ENCODE data around the gene UBE2E2.

The UBE2E2 gene

GRCh38 chr3:23448998-23449537, 245.9 kb downstream of the UBE2E2 start:
- no peaks in the 10 kb centered on the region for H3K36me3 ChIP-seq (ENCODE audit: insufficient read depth, low read length)
- H3K4me2 ChIP-seq (ENCODE audit: insufficient read depth, low read length) = no peak overlapping the region
- H3K27me3 ChIP-seq (ENCODE audit: insufficient read depth, low read length, poor library complexity) = no peaks in the 10 kb centered on the region
- H3K9ac ChIP-seq (ENCODE audit: low read depth, low read length) = no peak overlapping the region
- peaks cover 4% of the 10 kb centered on the region; the same call in 1 of the 2 replicates for H3K4me1 ChIP-seq (ENCODE audit: insufficient read depth, low read length)
- no peak overlapping the region for H3K4me3 ChIP-seq (ENCODE audit: low read depth in 1 of 2, low read length in 2 of 2)
- no peak for ATAC-seq (ENCODE audit: insufficient read depth, low read depth)
- no peak overlapping the region for H2AFZ ChIP-seq (ENCODE audit: low read depth, low read length)
- H4K20me1 ChIP-seq (ENCODE audit: insufficient read depth, low read length) = no peaks in the 10 kb centered on the region
- no peaks in the 10 kb centered on the region for H3K9me3 ChIP-seq (ENCODE audit: insufficient read depth, low read length, severe bottlenecking)
- H3K79me2 ChIP-seq (ENCODE audit: insufficient read depth, low read length) = no peaks in the 10 kb centered on the region
- DNase-seq = no peak
- no peak for TF ChIP-seq CTCF (IDR thresholded peaks at IDR 0.05; ENCODE audit: borderline replicate concordance, extremely low read depth, low read length, poor library complexity, severe bottlenecking)
- no peak for TF ChIP-seq EZH2 (IDR thresholded peaks at IDR 0.05; ENCODE audit: borderline replicate concordance, low read depth, low read length, severe bottlenecking)
- no peak overlapping the region for H3K27ac ChIP-seq (ENCODE audit: low read length)

GRCh38 chr3:23450051-23450450, 246.9 kb downstream of the UBE2E2 start:
- no peak overlapping the region for H3K27ac ChIP-seq (ENCODE audit: low read length)
- H3K9me3 ChIP-seq (ENCODE audit: insufficient read depth, low read length, severe bottlenecking) = no peaks in the 10 kb centered on the region
- peaks cover 4% of the 10 kb centered on the region; the same call in 1 of the 2 replicates for H3K4me1 ChIP-seq (ENCODE audit: insufficient read depth, low read length)
- TF ChIP-seq EZH2 (IDR thresholded peaks at IDR 0.05; ENCODE audit: borderline replicate concordance, low read depth, low read length, severe bottlenecking) (no peak), CTCF (IDR thresholded peaks at IDR 0.05; ENCODE audit: borderline replicate concordance, extremely low read depth, low read length, poor library complexity, severe bottlenecking) (no peak)
- DNase-seq (no peak), ATAC-seq (ENCODE audit: insufficient read depth, low read depth) (no peak)
- no peak overlapping the region for H3K4me2 ChIP-seq (ENCODE audit: insufficient read depth, low read length)
- H4K20me1 ChIP-seq (ENCODE audit: insufficient read depth, low read length) = no peaks in the 10 kb centered on the region
- H2AFZ ChIP-seq (ENCODE audit: low read depth, low read length) = no peak overlapping the region
- no peak overlapping the region for H3K9ac ChIP-seq (ENCODE audit: low read depth, low read length)
- no peak overlapping the region for H3K4me3 ChIP-seq (ENCODE audit: low read depth in 1 of 2, low read length in 2 of 2)
- no peaks in the 10 kb centered on the region for H3K79me2 ChIP-seq (ENCODE audit: insufficient read depth, low read length)
- H3K27me3 ChIP-seq (ENCODE audit: insufficient read depth, low read length, poor library complexity) = no peaks in the 10 kb centered on the region
- no peaks in the 10 kb centered on the region for H3K36me3 ChIP-seq (ENCODE audit: insufficient read depth, low read length)

GRCh38 chr3:23450806-23451205, 247.7 kb downstream of the UBE2E2 start:
- no peak for TF ChIP-seq EZH2 (IDR thresholded peaks at IDR 0.05; ENCODE audit: borderline replicate concordance, low read depth, low read length, severe bottlenecking)
- no peak for TF ChIP-seq CTCF (IDR thresholded peaks at IDR 0.05; ENCODE audit: borderline replicate concordance, extremely low read depth, low read length, poor library complexity, severe bottlenecking)
- no peak overlapping the region for H3K4me3 ChIP-seq (ENCODE audit: low read depth in 1 of 2, low read length in 2 of 2)
- H3K9me3 ChIP-seq (ENCODE audit: insufficient read depth, low read length, severe bottlenecking) = no peaks in the 10 kb centered on the region
- no peak overlapping the region for H3K27ac ChIP-seq (ENCODE audit: low read length)
- H2AFZ ChIP-seq (ENCODE audit: low read depth, low read length) = no peak overlapping the region
- no peak overlapping the region for H3K9ac ChIP-seq (ENCODE audit: low read depth, low read length)
- no peaks in the 10 kb centered on the region for H3K36me3 ChIP-seq (ENCODE audit: insufficient read depth, low read length)
- H3K4me2 ChIP-seq (ENCODE audit: insufficient read depth, low read length) = no peak overlapping the region
- peaks cover 4% of the 10 kb centered on the region; the same call in 1 of the 2 replicates for H3K4me1 ChIP-seq (ENCODE audit: insufficient read depth, low read length)
- H3K79me2 ChIP-seq (ENCODE audit: insufficient read depth, low read length) = no peaks in the 10 kb centered on the region
- H4K20me1 ChIP-seq (ENCODE audit: insufficient read depth, low read length) = no peaks in the 10 kb centered on the region
- no peak for ATAC-seq (ENCODE audit: insufficient read depth, low read depth)
- H3K27me3 ChIP-seq (ENCODE audit: insufficient read depth, low read length, poor library complexity) = no peaks in the 10 kb centered on the region
- DNase-seq = no peak
